K562 (cell line): ENCODE measurements around the gene FAR1. TPM values are rescaled to one million over a fixed set of nuclear protein-coding genes. Genes with fewer than 3 reads are reported as not detected.

ENCODE experiments used
- ATAC-seq: fragments of 200-7000 bp; cut with Tn5 transposase; 3 replicates; pipeline ENCODE4 v1.9.1; 2020; ENCODE audit warnings: moderate library complexity
- BruUV-seq: library from RNA; stranded (reverse); fragments of 400-500 nt; replicated peaks from 2 replicates; lab custom pipeline; 2021; lab: Mats Ljungman, UMichigan
- CTCF ChIA-PET: fragments of 300-600 bp; formaldehyde crosslinking; extraction: SDS; loops from one replicate; lab custom pipeline; 2021; ENCODE audit warnings: low intra/inter-chr PET ratio; lab: Yijun Ruan, JAX
- POLR2A ChIA-PET: fragments of 300-600, 350-650 bp; sonication (Branson Sonifier 250); formaldehyde crosslinking; extraction: SDS; loops from one replicate; lab custom pipeline; 2021; ENCODE audit warnings: antibody characterized with exemption, inconsistent platforms; lab: Yijun Ruan, JAX
- DNase-seq, 4 experiments: peaks; one replicate each; pipeline versions ENCODE4 v3.0.0 to v3.0.0-alpha.2; 2011 to 2018; ENCODE audit warnings: low spot score in 3 of 4, mixed read lengths in 3 of 4; ENCODE audit errors: extremely low read depth in 1 of 4
- FAIRE-seq: peaks from 2 replicates; lab custom pipeline; 2011; peaks lifted over from hg19 to GRCh38; lab: Jason Lieb, UNC
- H2AFZ ChIP-seq: 2 replicates; pipeline ENCODE4 v1.6.0; 2011; ENCODE audit warnings: low read depth, low read length, control low read depth, inconsistent platforms
- H3K27ac ChIP-seq: fragments of 200-600 bp; 3 replicates; pipeline ENCODE4 v1.8.0; 2011; ENCODE audit warnings: low read depth, mild to moderate bottlenecking, control low read depth, inconsistent platforms, low read length, moderate library complexity, mixed read lengths; ENCODE audit errors: extremely low read depth
- H3K27me3 ChIP-seq, 2 experiments: fragments of 300-600 bp in 1 of 2; 2 replicates in 1 of 2; 3 replicates in 1 of 2; pipeline versions ENCODE4 v1.6.0 to v1.8.0; 2011; ENCODE audit warnings: inconsistent platforms in 2 of 2, low read length in 2 of 2, mild to moderate bottlenecking in 1 of 2, mixed read lengths in 1 of 2, moderate library complexity in 1 of 2; ENCODE audit not compliant: control insufficient read depth in 2 of 2, insufficient read depth in 2 of 2
- H3K36me3 ChIP-seq: fragments of 300-600 bp; 3 replicates; pipeline ENCODE4 v1.8.0; 2011; ENCODE audit warnings: mild to moderate bottlenecking, low read length, inconsistent platforms; ENCODE audit not compliant: control insufficient read depth, insufficient read depth
- H3K4me1 ChIP-seq, 2 experiments: fragments of 200-600 bp in 1 of 2; replicated peaks in 1 of 2; 2 replicates in 1 of 2; 3 replicates in 1 of 2; pipeline versions ENCODE4 v1.5.1 to v1.8.0; 2011; ENCODE audit warnings: inconsistent platforms in 2 of 2, low read length in 2 of 2, mild to moderate bottlenecking in 1 of 2, mixed read lengths in 1 of 2, moderate library complexity in 1 of 2; ENCODE audit not compliant: control insufficient read depth in 2 of 2, insufficient read depth in 2 of 2
- H3K4me2 ChIP-seq: 2 replicates; pipeline ENCODE4 v1.6.1; 2011; ENCODE audit warnings: low read length, control low read depth, inconsistent platforms, mixed read lengths; ENCODE audit not compliant: insufficient read depth
- H3K4me3 ChIP-seq: fragments of 200-600 bp; sonication (generic), shearing (Covaris generic); 2 replicates; pipeline ENCODE4 v1.5.1; 2016; ENCODE audit warnings: control low read depth, inconsistent platforms
- H3K79me2 ChIP-seq: fragments of 200-600 bp; 3 replicates; pipeline ENCODE4 v1.8.0; 2011; ENCODE audit warnings: low read length, inconsistent platforms; ENCODE audit not compliant: control insufficient read depth, insufficient read depth
- H3K9ac ChIP-seq, 2 experiments: 2 replicates each; pipeline versions ENCODE4 v1.6.0 to v1.6.1; 2011; ENCODE audit warnings: low read depth in 2 of 2, low read length in 2 of 2, control low read depth in 1 of 2, inconsistent platforms in 1 of 2, mild to moderate bottlenecking in 1 of 2, mixed read lengths in 1 of 2; ENCODE audit not compliant: insufficient read depth in 1 of 2
- H3K9me1 ChIP-seq: one replicate; pipeline ENCODE4 v1.6.0; 2011; ENCODE audit warnings: inconsistent platforms, mild to moderate bottlenecking, low read length, moderate library complexity; ENCODE audit not compliant: control insufficient read depth, insufficient read depth
- H3K9me3 ChIP-seq: replicated peaks from 2 replicates; pipeline ENCODE4 v1.5.1; 2011; ENCODE audit warnings: low read depth, low read length, inconsistent platforms; ENCODE audit not compliant: control insufficient read depth, insufficient read depth
- H4K20me1 ChIP-seq: replicated peaks from 2 replicates; pipeline ENCODE4 v1.6.1; 2011; ENCODE audit warnings: low read length, inconsistent platforms, mixed read lengths; ENCODE audit not compliant: control insufficient read depth, insufficient read depth
- ARHGAP35 ChIP-seq: fragments of 450-650 bp; IDR thresholded peaks from 2 replicates; pipeline ENCODE4 v1.6.1; 2018; ENCODE audit not compliant: partially characterized antibody
- CC2D1A ChIP-seq: fragments of 450-650 bp; IDR thresholded peaks from 2 replicates; pipeline ENCODE4 v1.6.1; 2017; ENCODE audit warnings: mild to moderate bottlenecking
- CEBPB ChIP-seq: fragments of 450-650 bp; IDR thresholded peaks from 2 replicates; pipeline ENCODE4 v1.6.1; 2016; ENCODE audit warnings: missing genetic modification characterization, missing compliant biosample characterization
- CEBPG ChIP-seq, 3 experiments: fragments of 200-800 bp in 1 of 3; sonication (Bioruptor generic) in 1 of 3; sonication (generic) in 1 of 3; formaldehyde crosslinking in 1 of 3; IDR thresholded peaks in 2 of 3; conservative IDR thresholded peaks in 1 of 3; 2 replicates each; pipeline versions ENCODE4 v1.6.1 to v1.8.0; 2016 to 2022; ENCODE audit warnings: missing compliant biosample characterization in 2 of 3, missing genetic modification characterization in 2 of 3, mild to moderate bottlenecking in 1 of 3, missing genetic modification reagents in 1 of 3
- FOSL1 ChIP-seq: fragments of 200-800 bp; sonication (Bioruptor generic); conservative IDR thresholded peaks from 2 replicates; pipeline ENCODE4 v1.6.1; 2016; ENCODE audit warnings: missing genetic modification characterization, missing compliant biosample characterization
- NR4A1 ChIP-seq, 2 experiments: fragments of 250-450 bp in 1 of 2; fragments of 450-650 bp in 1 of 2; sonication (Bioruptor Pico) in 1 of 2; IDR thresholded peaks; 2 replicates each; pipeline versions ENCODE4 v1.4.0 to v1.6.1; 2016 to 2020; ENCODE audit warnings: mild to moderate bottlenecking in 2 of 2, missing compliant biosample characterization in 1 of 2, missing genetic modification characterization in 1 of 2, moderate library complexity in 1 of 2
- PTRF ChIP-seq: fragments of 450-650 bp; IDR thresholded peaks from 2 replicates; pipeline ENCODE4 v1.6.1; 2016; ENCODE audit warnings: mild to moderate bottlenecking, missing genetic modification characterization, missing compliant biosample characterization
- RBM14 ChIP-seq: fragments of 200-400 bp; formaldehyde crosslinking; IDR thresholded peaks from 2 replicates; pipeline ENCODE4 v1.6.1; 2018; ENCODE audit warnings: low read depth, mild to moderate bottlenecking, low read length, moderate library complexity, borderline replicate concordance; ENCODE audit not compliant: insufficient read depth
- SNRNP70 ChIP-seq: fragments of 200-400 bp; formaldehyde crosslinking; optimal IDR thresholded peaks from 2 replicates; pipeline ENCODE3; 2017; ENCODE audit warnings: low read depth, low read length
- TAF1 ChIP-seq: IDR thresholded peaks from 2 replicates; pipeline ENCODE4 v1.6.1; 2011; ENCODE audit warnings: mild to moderate bottlenecking, low read length, moderate library complexity; ENCODE audit not compliant: insufficient read depth, control insufficient read depth, severe bottlenecking; ENCODE audit errors: extremely low read depth
- ZNF146 ChIP-seq: IDR thresholded peaks from one replicate; pipeline ENCODE4 v1.6.1; 2018; ENCODE audit warnings: missing compliant biosample characterization; ENCODE audit not compliant: unreplicated experiment
- ZNF197 ChIP-seq: fragments of 200-800 bp; sonication (Bioruptor generic); IDR thresholded peaks from 2 replicates; pipeline ENCODE4 v1.6.1; 2016; ENCODE audit warnings: low read depth, missing genetic modification characterization, missing compliant biosample characterization
- WGBS: fragments of 100-300 bp; shearing (Covaris generic); methylation state at CpG from one replicate; pipeline ENCODE4 v1.1.6; 2016; ENCODE audit warnings: low coverage, mixed read lengths; ENCODE audit not compliant: insufficient coverage; ENCODE audit errors: missing lambda C conversion rate; 5-methylcytosine and 5-hydroxymethylcytosine counted together
- in situ Hi-C: fragments of 300-500 bp; cut with MboI; formaldehyde crosslinking; loops from 4 replicates; pipeline ENCODE4 v1.15.0; 2018; ENCODE audit warnings: inconsistent platforms, mixed read lengths
- intact Hi-C: fragments of 100-400 bp; cut with micrococcal nuclease; formaldehyde crosslinking; loops from 2 replicates; pipeline ENCODE4 v1.14.2; 2022
- polyA plus RNA-seq, 8 experiments: library from polyadenylated mRNA; depleted of rRNA in 4 of 8; stranded (reverse) in 5 of 8; unstranded in 3 of 8; fragments of >200 nt; fragmentation: Nextera tagmentation in 2 of 8; fragmentation: Illumina TruSeq in 1 of 8; extraction: Ambion mirVana in 2 of 8; extraction: Trizol in 1 of 8; gene quantifications; 2 replicates each; pipeline versions ENCODE4 v1.2.1 to v1.2.3, GENCODE V29; 2011 to 2014; ENCODE audit warnings: inconsistent platforms in 1 of 8, missing spikeins in 1 of 8
- total RNA-seq, 7 experiments: library from RNA; depleted of rRNA in 6 of 7; stranded (reverse); fragments of >200 nt in 6 of 7; fragmentation: Illumina TruSeq in 2 of 7; extraction: Trizol in 2 of 7; gene quantifications; 2 replicates each; pipeline versions ENCODE4 v1.2.1 to v1.2.3, GENCODE V29; 2011 to 2021; ENCODE audit warnings: low replicate concordance in 1 of 7
- TF ChIP-seq, protein P1 (sequence below): conservative IDR thresholded peaks from 2 replicates; pipeline ENCODE4 v1.6.1; 2011; ENCODE audit warnings: low read depth, mild to moderate bottlenecking, low read length; ENCODE audit not compliant: control insufficient read depth

Gene FAR1
- total and polyA plus RNA-seq, 9 of the 15 experiments (the other 6 are each of a cell fraction or from before 2014, with no cell fraction given) = 17.7 to 88.2 (median 52.6) TPM

GRCh38 chr11:13663631-13664071 is 4.8 kb upstream of the FAR1 start:
- ChIA-PET CTCF (no interaction called here), POLR2A (no interaction called here)
- BruUV-seq = no TSS peak
- Histone ChIP-seq H3K4me1 (peaks cover 3 to 6% of the 10 kb centered on the region in 2 experiments; a peak in 3 of 5 replicates), H3K79me2 (peaks cover 1% of the 10 kb centered on the region; the same call in 1 of the 3 replicates), H2AFZ (no peak overlapping the region), H3K9me3 (peaks cover 6% of the 10 kb centered on the region; the same call in 1 of the 2 replicates), H4K20me1 (no peaks in the 10 kb centered on the region), H3K4me3 (no peak overlapping the region), H3K27me3 (no peaks in the 10 kb centered on the region), H3K9me1 (no peaks in the 10 kb centered on the region), H3K27ac (no peak overlapping the region), H3K36me3 (no peaks in the 10 kb centered on the region)
- ATAC-seq (no peak), DNase-seq (no peak)
- 0% methylated on average over 1 of the region's 1 CpG for WGBS
- in situ Hi-C loops = no loop called here
- intact Hi-C loops = loop anchor here (10.0 kb wide), 1 partner anchor 199 kb away; the partner anchor contains the start of gene BTBD10
- TF ChIP-seq CEBPB (tag) (no peak), FOSL1 (tag) (peak; percentile 32; the same call in 1 of the 2 replicates)
- TF ChIP-seq, all 486 proteins: peak for 1
- FAIRE-seq = no peak
- H3K4me2 ChIP-seq = no peak overlapping the region
- no peak overlapping the region for H3K9ac ChIP-seq

DNA sequence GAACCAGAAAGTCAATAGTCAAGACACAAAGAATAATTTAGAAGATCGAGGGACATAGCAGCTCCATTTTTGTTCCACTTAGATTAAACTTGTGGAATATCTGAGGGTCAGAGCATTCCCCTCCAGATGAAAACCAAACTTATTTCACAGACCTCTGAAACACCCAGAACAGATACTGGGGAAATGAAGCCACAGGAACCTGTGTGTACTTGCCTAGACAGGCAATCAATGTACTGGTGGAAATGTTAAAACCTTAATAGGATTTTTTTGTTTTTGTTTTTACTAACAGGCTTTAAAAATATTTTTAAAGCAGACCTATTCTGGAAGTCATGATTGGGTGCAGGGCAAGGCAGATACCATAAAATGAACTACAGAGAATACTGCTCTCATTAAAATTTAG is 4.1 kb upstream of the FAR1 start:
- no peak overlapping the region for H2AFZ ChIP-seq
- BruUV-seq = no TSS peak
- CTCF ChIA-PET = no interaction called here
- no peak overlapping the region for H3K9ac ChIP-seq
- H3K4me3 ChIP-seq = no peak overlapping the region
- no peak overlapping the region for H3K27ac ChIP-seq
- 0% methylated on average over 1 of the region's 1 CpG for WGBS
- no peak overlapping the region for H3K4me2 ChIP-seq
- POLR2A ChIA-PET = no interaction called here
- in situ Hi-C loops = no loop called here
- peaks cover 3 to 6% of the 10 kb centered on the region in 2 experiments; a peak in 3 of 5 replicates for H3K4me1 ChIP-seq
- no peak for DNase-seq
- no peaks in the 10 kb centered on the region for H3K36me3 ChIP-seq
- no peak for FAIRE-seq
- peaks cover 6% of the 10 kb centered on the region; the same call in 1 of the 2 replicates for H3K9me3 ChIP-seq
- no peaks in the 10 kb centered on the region for H3K27me3 ChIP-seq
- no peak for ATAC-seq
- peaks cover 8% of the 10 kb centered on the region for H3K79me2 ChIP-seq
- intact Hi-C loops = loop anchor here (10.0 kb wide), 1 partner anchor 200 kb away; the partner anchor contains the start of gene BTBD10
- peaks cover 3% of the 10 kb centered on the region; the same call in 1 of the 2 replicates for H4K20me1 ChIP-seq
- no peaks in the 10 kb centered on the region for H3K9me1 ChIP-seq
- no peak for TF ChIP-seq SNRNP70
- no peak for TF ChIP-seq RBM14
- TF ChIP-seq, protein P1, sequence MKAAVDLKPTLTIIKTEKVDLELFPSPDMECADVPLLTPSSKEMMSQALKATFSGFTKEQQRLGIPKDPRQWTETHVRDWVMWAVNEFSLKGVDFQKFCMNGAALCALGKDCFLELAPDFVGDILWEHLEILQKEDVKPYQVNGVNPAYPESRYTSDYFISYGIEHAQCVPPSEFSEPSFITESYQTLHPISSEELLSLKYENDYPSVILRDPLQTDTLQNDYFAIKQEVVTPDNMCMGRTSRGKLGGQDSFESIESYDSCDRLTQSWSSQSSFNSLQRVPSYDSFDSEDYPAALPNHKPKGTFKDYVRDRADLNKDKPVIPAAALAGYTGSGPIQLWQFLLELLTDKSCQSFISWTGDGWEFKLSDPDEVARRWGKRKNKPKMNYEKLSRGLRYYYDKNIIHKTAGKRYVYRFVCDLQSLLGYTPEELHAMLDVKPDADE = no peak
- TF ChIP-seq ZNF146 (CRISPR knock-in tag) = no peak
- TF ChIP-seq ZNF197 = no peak
- no peak for TF ChIP-seq ARHGAP35
- TF ChIP-seq PTRF (tag) = no peak
- TF ChIP-seq CEBPG (CRISPR knock-in tag; IDR thresholded peaks at IDR 0.05) = no peak
- TF ChIP-seq CEBPG (tag; conservative IDR thresholded peaks at IDR 0.05 in 1 of 2, IDR thresholded peaks at IDR 0.05 in 1 of 2) = no peak
- no peak for TF ChIP-seq TAF1
- TF ChIP-seq CC2D1A = no peak
- no peak for TF ChIP-seq NR4A1 (CRISPR knock-in tag; IDR thresholded peaks at IDR 0.05)
- no peak for TF ChIP-seq NR4A1 (tag; IDR thresholded peaks at IDR 0.05)
